Measurements from ENCODE around the gene UBR4.

DNA sequence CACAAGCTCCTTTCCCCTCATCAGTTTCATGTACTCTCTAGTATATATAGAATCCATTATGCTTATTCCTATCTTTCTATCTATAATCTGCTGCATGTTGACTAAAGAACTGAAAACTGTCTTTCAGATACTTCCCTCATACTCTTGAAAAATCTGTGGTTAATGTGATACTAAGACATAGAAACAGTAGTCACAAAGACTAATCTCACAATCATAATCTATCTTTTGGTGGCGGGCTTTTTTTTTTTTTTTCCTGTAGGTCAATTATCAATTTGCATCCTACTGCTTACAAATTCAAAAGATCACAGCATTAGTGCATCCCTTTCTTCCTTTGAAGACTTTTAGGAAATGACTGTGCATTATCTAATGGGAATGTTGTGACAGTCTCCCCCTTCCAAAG is 4.7 kb downstream of the UBR4 start:
- TF ChIP-seq EZH2phosphoT487 (IDR thresholded peaks at IDR 0.05; ENCODE audit: insufficient read depth, low read depth): no peak
- TF ChIP-seq EZH2 (IDR thresholded peaks at IDR 0.05; ENCODE audit: insufficient read depth, poor library complexity, severe bottlenecking): no peak

Data from GM23248 (cell line).